GM19240 (cell line): ENCODE results near the gene IL16.

Experiments
- DNase-seq: peaks from one replicate; pipeline ENCODE4 v3.0.0; 2011; ENCODE audit warnings: low spot score; ENCODE audit not compliant: insufficient read length

The IL16 gene

DNA sequence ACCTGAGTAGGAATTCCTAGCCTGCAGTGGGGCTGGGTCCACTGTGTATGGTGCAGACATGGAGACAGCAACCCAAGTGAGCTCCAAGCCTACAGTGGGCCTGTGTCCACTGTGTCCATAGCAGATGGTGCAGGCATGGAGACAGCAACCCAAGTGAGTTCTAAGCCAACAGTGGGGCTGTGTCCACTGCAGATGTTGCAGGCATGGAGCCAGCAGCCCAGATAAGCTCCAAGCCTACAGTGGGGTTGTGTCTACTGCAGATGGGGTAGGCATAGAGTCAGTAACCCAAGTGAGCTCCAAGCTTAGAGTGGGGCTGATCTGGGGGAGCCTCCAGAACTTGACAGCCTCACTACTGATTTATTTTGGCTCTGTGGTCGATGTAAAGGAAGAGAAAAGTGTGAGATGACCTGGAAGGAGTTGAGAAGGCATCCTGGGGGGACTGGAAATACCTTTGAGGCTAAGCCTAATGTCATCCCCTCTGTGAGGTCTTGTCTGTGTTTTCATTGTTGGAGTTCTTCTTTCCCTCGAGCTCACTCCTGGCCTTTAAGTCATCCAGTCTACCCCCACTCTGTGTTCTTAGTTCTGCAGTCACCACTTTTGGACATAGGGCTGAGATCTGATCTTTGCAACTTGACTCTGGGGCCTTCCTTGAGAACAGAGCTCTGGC lies 22.4 kb upstream of the IL16 start:
- DNase-seq: no peak

DNA sequence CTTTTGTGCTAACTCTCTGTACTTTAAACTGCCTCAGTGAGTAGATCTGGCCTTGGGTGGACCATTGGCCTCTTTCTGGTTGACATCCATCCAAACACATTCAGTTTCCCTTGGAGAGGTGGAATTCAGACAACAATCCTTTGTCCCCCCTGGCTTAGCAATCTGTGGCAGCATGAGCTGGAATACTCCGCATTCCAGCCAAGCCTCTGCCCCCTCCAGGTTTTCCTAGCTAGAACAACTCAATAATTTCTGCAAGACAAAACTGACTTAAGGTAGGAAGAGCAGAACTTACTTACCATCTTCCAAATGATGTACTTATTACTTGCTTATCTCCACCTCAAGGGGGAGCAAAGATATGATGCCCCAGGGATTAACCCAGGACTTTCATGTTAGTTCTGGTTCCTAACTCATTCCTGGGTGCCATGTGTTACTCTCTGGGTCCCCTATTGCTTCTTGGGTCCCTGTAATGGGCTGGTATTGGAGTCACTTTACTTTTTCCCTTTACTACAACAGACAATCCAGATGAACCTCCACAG lies 21.8 kb upstream of the IL16 start:
- no peak for DNase-seq

DNA sequence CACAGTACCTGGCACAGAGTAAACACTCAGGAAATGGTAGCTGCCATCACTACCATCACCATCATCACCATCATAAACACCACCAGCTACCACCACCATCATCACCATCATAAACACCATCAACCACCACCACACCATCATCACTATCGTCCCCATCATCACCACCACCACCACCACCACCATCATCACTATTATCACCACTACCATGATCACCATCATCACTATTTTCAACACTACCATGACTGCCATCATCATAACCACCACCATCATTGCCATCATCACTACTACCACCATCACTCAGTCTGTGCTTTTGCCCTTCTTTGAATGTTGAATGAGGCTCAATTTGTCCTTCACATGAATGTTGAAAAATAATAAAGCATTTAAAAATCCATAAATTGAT lies 21.2 kb upstream of the IL16 start:
- no peak for DNase-seq

DNA sequence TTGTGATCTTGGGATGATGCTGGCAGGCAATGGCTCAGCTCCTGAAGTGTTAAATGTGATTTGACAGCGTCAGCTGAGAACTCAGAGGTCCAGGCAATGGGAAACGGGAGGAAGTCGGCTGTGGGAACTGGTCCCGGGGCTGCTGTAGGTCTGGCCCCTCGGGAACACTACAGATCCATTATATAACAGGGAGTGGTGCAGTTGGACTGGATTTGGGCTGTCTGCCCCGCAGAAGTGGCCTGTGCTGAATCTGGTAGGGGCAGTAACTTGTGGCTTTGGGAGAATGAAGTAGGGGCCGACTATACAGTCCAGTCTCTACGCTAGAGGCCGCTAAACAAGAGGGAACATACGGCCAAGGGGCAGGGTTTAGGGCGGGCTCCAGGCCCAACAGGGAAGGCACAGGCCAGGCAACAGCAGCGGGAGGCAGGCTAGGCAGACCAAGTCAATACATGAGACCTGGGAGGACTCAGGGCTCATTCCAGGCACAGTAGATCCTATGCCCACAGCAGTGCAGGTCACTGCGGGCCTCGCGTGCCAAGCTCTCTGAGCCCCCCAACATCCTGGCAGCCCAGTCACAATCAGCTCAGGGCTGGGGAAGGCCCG lies 20.3 kb upstream of the IL16 start:
- no peak for DNase-seq

DNA sequence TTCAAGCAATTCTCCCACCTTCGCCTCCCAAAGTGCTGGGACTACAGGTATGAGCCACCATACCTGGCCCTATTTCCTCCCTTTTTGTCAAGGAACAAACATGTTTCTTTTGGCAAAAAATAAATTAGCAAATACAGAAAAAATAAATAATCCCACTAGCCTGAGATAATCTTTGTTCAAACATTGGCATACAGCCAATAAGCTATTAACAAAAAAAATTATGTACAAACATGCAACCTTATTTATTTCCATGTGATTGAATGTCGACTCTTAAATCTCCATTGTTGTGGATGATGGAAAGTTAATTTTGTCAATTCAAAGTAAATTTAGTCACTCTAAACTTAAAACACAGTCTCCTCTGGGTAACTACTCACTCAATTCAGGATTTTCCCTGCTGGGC lies 18.3 kb upstream of the IL16 start:
- DNase-seq: no peak

DNA sequence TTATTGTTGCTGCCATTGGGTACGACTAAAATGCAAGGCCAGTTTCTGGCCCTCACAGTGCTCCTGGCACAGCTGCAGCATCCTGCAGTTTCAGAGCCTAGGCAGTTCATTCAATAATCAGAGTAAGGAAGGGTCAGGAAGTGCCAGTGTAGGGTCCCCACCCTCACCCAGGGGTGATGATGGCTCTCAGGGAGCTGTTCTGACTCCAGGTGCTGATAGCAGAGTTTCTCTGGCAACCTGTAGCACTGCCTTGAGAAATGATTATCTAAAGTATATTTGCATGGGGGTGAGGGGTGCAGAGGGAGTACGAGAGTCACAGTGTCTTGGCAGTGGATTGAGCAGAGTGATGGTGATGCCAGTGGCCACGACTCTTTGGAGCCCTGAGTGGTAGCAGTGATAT lies 15.5 kb upstream of the IL16 start:
- no peak for DNase-seq

DNA sequence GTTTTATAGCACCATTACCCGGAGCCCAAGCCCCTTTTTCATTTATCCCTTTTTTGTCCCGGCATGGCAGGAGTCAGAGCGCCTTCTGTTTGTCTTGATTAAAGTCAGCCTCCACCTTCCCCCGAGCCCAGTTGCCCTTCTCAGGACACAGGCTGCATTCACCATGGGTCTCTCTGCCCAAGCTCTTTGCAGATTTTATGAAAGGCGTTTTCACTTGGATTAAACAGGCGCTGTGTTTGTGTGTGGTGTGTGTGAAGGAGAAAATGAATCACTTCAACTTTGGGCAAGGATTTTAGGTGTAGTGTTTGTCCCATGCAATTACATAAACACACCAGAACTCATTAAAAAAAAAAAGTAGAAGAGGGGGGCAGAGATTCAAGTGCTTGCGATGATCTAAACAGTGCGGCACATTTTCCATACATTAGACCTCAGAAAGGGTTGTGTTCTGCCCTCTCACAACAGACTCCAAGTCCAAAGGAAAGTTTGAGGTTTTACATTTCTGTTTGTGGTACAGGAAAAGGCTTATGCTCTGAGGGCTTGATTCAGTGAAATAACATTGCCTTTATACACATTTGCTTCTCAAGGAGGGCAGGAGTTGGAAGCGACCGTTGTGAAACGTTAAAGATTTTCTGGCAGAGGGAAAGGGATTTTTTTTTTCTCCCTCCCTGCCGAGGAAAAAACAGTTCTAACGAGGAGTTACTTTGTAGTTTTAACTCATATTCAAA lies 14.5 kb upstream of the IL16 start:
- no peak for DNase-seq

DNA sequence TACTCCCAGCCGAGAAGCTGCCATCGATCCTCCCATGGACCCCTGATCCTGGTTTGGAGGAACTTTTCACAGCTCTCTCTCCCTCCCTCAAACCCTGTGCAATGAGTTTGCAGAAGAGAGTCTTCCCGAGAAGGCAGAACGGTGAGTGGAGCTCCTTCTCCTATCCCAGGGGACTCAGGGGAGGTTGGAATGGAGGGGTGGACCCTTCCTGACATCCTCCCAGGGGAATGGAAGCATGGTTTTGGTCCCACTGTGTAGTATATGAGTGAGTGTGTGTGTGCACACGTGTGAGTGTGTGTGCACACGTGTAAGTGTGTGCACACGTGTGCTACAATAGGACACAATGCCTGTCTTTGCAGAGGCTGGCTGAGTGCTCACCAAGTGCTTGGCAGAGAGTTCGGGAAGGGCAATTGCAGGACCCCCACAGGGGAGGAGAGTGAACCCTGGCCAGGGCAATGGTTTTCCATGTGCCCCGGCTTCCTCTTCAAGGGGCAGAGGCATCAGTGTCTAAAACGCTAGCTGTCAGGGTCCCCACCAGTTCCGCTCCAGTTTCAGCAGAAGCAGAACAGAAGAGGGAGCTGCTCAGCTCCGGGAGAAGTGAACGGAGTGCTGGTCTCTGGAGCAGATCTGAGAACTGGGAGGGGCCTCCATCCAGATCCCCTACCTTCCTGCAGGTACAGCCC lies 13.8 kb upstream of the IL16 start:
- DNase-seq: no peak

DNA sequence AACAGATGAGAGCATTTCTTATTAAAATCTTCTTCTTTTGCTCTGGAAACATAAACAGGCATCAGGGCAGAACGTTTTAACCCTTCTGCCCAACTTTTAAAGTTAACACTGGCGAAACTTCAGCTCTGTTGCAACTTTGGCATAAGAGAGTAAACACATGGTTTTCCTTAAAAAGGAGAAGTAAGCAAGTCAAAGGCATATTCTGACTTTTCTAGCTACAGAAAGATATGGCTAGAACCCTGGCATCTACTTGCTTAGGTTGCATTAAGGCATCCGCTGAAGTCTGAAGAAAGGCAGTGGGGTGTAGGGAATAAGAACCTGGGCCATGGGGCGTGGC lies 13.3 kb upstream of the IL16 start:
- DNase-seq: no peak

DNA sequence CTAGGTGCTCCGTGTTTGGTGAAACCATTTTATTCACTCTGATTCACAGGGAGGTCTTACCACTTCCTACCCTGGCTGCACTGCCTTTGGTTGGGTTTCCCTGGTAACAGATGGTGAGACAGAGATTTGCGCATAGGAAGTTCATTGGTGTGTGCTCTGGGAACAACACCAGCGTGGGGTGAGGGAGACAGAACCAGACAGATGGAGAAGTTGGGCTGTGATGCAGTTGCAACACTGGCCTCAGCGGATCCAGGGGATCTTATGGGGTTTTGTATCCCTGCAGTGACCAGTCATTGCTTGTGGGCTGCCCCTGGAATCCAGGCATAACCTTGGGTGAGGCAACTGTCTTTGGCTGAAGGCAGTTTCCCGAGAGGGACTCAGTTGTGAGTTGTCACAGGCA lies 12.5 kb upstream of the IL16 start:
- DNase-seq: no peak

DNA sequence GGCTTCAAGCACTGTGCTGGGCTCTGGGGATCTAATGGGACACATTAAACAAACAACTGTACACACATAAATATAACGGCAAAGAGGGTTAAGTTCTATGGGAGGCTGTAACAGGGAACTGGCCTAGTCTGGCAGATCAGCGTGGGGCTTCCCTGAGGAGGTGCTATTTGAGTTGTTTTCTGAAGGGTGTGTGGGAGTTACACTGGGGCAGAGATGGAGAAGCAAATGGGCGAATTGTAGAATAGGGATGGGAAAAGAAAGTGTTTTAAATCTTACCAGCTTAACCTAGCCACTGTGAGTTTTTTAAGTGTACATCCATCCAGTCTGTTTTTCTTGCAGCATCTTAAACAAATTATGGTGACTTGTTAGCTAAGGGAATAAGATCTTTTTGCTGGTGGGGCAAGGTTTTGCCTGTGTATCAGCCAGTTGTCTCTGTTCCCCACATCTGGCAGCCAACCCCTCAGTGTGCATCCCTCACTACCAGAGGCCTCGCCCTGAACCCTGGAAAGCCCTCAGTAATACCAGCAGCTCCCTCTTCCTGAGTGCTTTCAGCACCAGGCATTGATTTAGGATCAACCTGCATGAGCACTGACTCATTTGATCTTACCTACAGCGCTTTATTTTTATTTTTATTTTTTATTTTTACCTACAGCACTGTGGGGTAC lies 10.9 kb upstream of the IL16 start:
- DNase-seq: no peak

DNA sequence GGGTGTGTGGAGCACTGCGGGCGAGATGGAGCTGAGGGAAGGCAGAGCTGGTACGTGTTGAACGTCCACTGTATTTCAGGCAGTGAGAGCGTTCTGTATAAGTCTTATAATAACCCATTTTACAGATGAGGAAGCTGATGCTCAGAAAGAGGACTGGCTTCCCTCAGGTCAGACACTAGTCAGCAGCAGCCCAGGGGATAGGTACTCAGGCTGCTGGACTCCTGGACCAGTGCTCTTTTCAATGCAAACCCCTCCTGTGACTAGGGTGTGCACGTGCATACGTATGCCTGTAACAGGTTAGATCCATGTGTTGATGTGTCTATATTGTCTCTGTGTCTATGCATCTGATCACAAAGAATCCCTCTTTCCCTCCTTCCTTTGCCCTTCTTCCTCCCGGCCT lies 8.3 kb upstream of the IL16 start:
- no peak for DNase-seq

DNA sequence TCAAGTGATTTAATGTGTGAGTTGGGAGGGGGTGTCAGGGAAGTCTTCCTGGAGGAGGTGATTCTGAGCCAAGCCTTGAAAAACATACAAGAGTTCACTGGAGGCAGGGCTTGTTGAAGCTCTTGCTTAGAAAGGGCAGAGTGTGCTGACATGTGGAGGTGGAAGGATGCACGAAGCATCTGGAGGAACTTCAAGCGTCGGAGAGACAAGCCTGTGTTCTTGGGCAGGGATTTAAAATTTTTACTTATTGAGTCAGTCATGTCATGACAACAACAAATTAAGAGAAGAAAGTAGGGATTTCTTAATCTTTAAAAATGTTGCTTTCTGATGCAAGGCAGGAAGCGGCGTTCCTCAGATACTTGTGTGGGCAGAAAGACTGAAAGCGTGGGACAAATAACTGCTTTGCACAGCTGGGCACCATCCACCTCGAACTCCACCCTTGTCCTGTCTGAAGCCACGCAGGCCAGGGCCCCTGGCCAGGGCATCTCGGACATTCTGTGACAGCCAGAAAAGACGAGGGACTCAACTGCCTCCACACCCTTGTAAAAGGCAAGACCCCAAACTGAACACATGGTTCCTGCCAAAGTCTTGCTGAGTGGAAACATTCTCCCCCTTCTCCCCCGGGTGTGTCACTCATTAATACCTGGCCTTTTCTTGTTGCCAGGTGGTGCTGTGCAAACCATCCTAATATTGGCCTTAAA lies 6.9 kb upstream of the IL16 start:
- no peak for DNase-seq

DNA sequence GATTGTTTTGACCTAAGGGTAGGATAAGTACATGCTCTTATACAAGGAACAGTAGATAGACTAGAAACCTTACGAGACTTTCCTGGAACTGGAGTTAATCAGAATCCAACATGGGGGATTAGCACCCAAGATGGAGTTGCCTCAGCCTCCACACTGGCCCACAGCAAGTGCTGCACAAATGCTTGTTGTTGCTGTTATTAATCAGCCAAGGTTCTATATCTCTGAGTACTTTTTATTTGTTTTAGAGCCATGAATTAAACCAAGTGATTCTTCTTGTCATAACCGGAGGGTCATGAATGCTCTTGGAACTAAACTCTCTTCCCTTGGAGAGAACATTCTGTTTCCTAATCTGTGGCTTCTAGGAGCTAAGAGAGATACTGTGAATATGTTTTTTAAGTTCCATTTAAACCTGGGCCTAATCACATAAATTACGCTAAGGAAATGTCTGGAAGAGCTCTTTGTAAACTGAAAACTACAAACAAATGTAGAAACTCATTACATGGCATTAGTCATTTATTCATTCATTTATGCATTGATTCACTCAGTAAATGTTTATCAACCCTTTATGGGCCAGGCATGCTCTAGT lies 5.7 kb upstream of the IL16 start:
- DNase-seq: no peak

DNA sequence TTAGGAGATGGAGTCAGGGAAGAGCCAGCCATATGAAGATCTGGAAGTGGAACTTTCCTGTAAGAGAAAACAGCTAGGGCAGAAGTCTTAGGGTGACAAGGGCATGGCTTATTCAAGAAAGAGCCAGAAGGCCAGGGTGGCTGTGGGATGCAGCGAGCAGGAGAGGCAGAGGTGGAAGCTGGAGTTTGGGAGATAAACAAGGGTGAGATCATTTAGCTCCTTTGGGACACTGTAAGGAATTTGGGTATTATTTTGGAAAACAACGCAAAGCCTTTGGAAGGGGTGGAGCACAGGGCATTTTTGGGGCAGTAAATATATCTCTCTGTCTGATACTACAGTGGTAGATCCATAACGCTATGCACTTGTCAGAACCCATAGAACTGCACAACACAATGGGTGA lies 5.0 kb upstream of the IL16 start:
- no peak for DNase-seq

DNA sequence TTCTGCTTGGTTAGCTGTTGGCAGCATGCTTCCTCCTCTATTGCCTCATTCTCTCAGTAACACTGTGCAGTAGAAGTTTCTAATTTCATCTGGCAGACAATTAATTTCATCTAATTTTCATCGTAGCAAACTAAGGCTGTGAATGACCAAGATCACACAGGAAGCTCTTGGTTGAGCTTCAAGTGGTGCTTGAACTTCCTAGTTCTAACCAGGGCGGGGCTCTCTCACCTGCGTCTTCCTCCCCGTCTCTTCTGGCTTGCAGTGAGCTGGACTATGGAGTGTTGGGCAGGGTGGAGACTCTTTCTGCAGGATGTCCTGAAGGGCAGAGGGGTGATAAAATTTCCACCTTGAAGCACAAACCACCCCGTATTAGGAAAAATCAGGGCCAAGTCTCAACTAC lies 2.0 kb upstream of the IL16 start:
- no peak for DNase-seq

DNA sequence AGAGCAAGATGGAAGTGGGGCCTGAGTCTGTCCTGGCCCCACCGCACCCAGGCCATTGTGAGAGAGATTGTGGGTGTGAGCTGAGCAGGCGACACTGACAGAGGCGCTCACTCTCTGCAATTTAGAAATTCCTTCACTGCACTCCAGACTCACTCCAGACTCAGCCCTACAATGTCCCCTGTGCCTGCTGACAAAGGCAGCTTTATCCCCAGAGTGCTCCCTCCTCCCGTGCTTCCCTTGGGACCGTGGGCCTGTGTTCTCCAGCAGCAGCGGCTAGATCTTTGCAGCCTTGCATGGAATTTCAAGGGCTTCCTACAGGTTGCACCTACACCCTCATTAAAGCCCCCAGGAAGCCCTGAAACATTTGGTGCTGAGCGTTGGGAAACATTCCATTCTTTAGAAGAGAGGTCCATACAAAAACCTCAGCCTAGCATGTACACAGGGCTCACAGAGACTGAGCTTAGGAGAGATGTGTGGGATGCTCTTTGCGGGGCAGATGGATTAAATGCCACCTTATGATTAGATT lies 1.3 kb upstream of the IL16 start:
- DNase-seq: no peak

DNA sequence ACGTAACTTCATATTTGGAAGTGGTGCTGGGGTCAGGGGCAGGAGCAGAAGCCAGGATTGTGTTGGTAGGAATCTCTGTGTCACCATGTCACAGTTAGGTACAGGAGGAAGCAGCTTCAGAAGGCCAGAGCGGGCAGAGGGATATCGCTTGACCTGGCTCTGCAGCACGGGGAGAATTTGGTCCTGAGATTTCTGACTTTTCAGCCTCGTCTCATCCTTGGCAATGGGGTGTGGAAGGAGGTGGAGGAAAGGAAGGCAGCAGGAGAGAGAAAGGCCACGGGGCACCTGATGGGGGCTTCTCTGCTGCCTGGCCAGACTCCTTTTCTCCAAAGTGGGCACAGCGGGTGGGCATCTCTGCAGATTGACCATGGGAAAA lies 564 bp downstream of the IL16 start:
- DNase-seq: no peak

DNA sequence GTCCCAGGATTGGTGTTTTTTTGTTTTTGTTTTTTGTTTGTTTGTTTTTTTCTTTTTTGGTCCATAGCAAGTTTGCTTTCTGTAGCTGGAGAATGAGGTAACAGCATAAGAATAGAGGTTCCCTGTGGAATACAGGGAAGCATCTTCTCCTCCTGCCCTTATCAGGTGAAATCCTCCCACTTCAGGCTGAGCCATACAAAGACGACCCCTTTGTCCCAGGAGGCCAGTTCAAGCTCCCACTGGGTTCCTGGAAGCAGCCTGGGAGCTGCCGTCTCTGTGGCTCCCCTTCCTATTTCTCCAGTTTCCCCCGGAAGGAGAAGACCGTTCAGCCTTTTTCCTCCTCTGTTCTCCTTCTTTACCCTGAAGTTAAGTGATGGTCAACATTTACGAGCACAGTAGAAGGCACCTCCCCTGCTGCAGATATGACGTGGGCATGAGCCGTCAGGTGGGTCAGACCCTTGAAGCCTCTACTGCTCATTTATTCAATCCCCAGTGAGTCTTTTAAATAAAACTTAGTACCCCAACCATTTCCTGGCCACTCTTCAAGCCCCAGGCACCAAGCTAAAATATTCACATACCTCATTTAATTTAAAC lies 1.1 kb downstream of the IL16 start:
- no peak for DNase-seq
